Measurements from ENCODE around the gene CCDC192. TPM values are rescaled to one million over a fixed set of nuclear protein-coding genes. Genes with fewer than 3 reads are reported as not detected.

The CCDC192 gene
- total RNA-seq, 4 donors from 2014 or later: not detected

DNA sequence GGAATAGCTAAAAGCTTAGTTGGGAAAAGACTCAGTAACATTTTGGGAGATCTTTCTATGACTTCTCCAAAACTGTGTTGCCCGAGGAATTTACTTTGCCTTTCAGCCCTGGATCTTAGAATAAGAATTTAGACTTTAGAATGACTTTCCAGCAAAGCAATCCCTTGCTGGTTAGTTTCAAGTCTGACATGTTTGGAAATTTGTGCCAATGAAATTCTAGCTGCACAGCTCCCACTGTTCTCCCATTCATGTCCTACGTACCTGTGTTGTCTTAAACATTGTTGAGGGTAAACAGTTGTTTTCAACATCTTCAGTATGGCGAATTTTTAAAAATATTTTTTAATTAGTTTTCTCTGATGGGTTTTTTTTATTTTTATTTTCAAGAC, 111.4 kb downstream of the CCDC192 start:
- Histone ChIP-seq H3K36me3 (no peaks in the 10 kb centered on the region), H3K9me3 (no peaks in the 10 kb centered on the region), H3K4me3 (no peak overlapping the region), H3K27me3 (no peaks in the 10 kb centered on the region), H3K27ac (peak overlapping the region; percentile 16 to 58 (median 50)), H3K4me1 (peaks cover 0 to 13% (median 4%) of the 10 kb centered on the region in 4 donors)
- TF ChIP-seq, protein P1, sequence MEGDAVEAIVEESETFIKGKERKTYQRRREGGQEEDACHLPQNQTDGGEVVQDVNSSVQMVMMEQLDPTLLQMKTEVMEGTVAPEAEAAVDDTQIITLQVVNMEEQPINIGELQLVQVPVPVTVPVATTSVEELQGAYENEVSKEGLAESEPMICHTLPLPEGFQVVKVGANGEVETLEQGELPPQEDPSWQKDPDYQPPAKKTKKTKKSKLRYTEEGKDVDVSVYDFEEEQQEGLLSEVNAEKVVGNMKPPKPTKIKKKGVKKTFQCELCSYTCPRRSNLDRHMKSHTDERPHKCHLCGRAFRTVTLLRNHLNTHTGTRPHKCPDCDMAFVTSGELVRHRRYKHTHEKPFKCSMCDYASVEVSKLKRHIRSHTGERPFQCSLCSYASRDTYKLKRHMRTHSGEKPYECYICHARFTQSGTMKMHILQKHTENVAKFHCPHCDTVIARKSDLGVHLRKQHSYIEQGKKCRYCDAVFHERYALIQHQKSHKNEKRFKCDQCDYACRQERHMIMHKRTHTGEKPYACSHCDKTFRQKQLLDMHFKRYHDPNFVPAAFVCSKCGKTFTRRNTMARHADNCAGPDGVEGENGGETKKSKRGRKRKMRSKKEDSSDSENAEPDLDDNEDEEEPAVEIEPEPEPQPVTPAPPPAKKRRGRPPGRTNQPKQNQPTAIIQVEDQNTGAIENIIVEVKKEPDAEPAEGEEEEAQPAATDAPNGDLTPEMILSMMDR (IDR thresholded peaks at IDR 0.05): no peak
- peak; percentile 57 to 89 (median 66) for TF ChIP-seq POLR2AphosphoS5 (IDR thresholded peaks at IDR 0.05)
- no peak for TF ChIP-seq EP300 (IDR thresholded peaks at IDR 0.05; ENCODE audit: low read depth)
- TF ChIP-seq POLR2A (IDR thresholded peaks at IDR 0.05): no peak
- in situ Hi-C loops (cut with MboI; ENCODE audit: low pct_ligation_motif_present in 1 of 4, low pct_unique_long_range_greater_than_20kb in 1 of 4, low sequenced_read_pairs in 3 of 4) (no loop called here), intact Hi-C loops (cut with DNase I; ENCODE audit: low total_unique reads) (no loop called here)
- DNase-seq: no peak
- 51 to 66% methylated on average over 3 of the region's 3 CpGs for WGBS, 2 donors (ENCODE audit: low coverage in 1 of 2)

DNA sequence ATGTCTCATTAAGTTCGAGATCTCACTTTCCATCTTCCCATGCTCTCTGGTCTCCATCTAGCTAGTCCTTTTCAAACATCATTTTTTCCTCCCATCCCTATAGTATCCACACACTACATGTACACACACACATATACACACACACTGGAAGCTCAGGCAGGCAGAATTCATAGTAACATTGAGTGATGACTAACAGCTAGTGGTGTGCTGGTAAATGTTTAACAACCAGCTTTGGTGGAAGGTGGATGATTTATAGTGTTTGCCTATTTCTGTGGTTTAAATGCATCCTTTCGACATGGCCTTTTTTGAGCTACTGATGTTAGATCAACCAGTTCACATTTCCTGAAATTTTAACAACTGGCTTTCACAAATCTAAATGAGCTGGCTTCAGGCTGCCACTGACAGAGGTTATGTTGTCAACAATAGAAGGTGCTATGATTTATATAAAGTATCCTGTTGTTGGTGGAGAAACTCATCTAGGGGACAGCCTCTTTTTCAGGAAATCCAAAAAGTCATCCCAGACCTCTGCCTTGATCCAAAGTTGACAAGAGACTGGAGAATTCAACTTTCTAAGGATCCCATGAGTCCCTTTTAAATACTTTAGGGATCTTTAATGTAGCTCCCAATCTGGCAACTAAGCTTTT, 117.8 kb downstream of the CCDC192 start:
- no peak for DNase-seq
- intact Hi-C loops (cut with DNase I; ENCODE audit: low total_unique reads) (no loop called here), in situ Hi-C loops (cut with MboI; ENCODE audit: low pct_ligation_motif_present in 1 of 4, low pct_unique_long_range_greater_than_20kb in 1 of 4, low sequenced_read_pairs in 3 of 4) (no loop called here)
- Histone ChIP-seq H3K27me3 (no peaks in the 10 kb centered on the region), H3K4me1 (peaks cover 0 to 13% (median 6%) of the 10 kb centered on the region in 4 donors), H3K9me3 (no peaks in the 10 kb centered on the region), H3K27ac (peak overlapping the region in 3 of 4 donors; percentile 14 to 31 (median 25)), H3K4me3 (no peak overlapping the region), H3K36me3 (no peaks in the 10 kb centered on the region)
- 28 to 32% methylated on average over 2 of the region's 2 CpGs for WGBS, 2 donors (ENCODE audit: low coverage in 1 of 2)
- TF ChIP-seq POLR2AphosphoS5 (IDR thresholded peaks at IDR 0.05) (no peak), EP300 (IDR thresholded peaks at IDR 0.05; ENCODE audit: low read depth) (no peak), POLR2A (IDR thresholded peaks at IDR 0.05) (no peak)
- TF ChIP-seq, protein P1 (IDR thresholded peaks at IDR 0.05): no peak

DNA sequence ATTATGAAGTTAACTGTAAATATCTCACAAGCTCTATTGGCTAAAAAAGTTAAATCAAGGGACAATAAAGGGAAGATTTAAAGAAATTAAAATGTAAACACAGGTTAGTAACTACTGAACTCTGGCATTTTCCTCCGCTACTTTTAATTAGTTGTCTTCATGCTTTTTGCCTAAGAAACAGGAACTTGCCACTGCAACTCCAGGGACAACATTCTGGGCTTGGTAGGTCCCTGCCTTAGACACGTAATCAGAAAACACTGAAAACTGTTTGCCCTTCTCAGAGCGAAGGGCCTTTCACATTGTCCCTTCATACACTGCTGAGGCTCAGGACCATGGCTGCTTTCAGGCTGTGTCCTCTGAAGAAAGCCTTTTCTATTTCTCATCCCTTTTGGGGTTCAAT, 118.7 kb downstream of the CCDC192 start:
- no peak overlapping the region for H3K4me3 ChIP-seq
- H3K27ac ChIP-seq: peak overlapping the region in 1 of 4 donors; percentile 31
- WGBS, 2 donors (ENCODE audit: low coverage in 1 of 2): 85 to 90% methylated on average over 1 to 3 of the region's 3 CpGs
- H3K4me1 ChIP-seq: peaks cover 0 to 13% (median 6%) of the 10 kb centered on the region in 4 donors
- H3K36me3 ChIP-seq: no peaks in the 10 kb centered on the region
- intact Hi-C loops (cut with DNase I; ENCODE audit: low total_unique reads) (no loop called here), in situ Hi-C loops (cut with MboI; ENCODE audit: low pct_ligation_motif_present in 1 of 4, low pct_unique_long_range_greater_than_20kb in 1 of 4, low sequenced_read_pairs in 3 of 4) (no loop called here)
- no peak for DNase-seq
- no peaks in the 10 kb centered on the region for H3K27me3 ChIP-seq
- H3K9me3 ChIP-seq: no peaks in the 10 kb centered on the region
- TF ChIP-seq POLR2A (IDR thresholded peaks at IDR 0.05) (no peak), EP300 (IDR thresholded peaks at IDR 0.05; ENCODE audit: low read depth) (no peak), POLR2AphosphoS5 (IDR thresholded peaks at IDR 0.05) (no peak)
- TF ChIP-seq, protein P1 (IDR thresholded peaks at IDR 0.05): no peak

DNA sequence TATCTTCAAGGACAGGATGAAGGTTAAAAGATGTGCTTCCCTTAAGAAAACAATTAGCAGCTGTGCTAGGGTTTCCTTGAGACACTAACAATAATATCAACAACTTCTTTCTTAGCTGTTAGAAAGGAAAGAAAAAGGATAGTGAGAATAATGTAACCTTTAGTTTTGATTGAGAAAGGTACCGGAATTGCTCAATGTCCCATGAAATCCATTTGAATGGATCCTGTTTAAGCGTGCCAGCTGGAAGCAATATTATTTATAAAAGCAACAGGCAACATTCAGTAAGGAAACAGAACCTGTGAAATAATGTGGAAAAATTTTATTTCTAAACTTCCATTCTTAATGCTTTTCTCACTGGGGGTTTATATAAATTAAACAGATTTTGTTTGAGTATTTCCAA, 120.9 kb downstream of the CCDC192 start:
- H3K27ac ChIP-seq: peak overlapping the region in 1 of 4 donors; percentile 10

More for the DNA sequence above, 120.9 kb downstream of the CCDC192 start:
- in situ Hi-C loops (cut with MboI; ENCODE audit: low pct_ligation_motif_present in 1 of 4, low pct_unique_long_range_greater_than_20kb in 1 of 4, low sequenced_read_pairs in 3 of 4) (no loop called here), intact Hi-C loops (cut with DNase I; ENCODE audit: low total_unique reads) (no loop called here)
- Histone ChIP-seq H3K36me3 (no peaks in the 10 kb centered on the region), H3K4me3 (no peak overlapping the region), H3K4me1 (peaks cover 0 to 13% (median 6%) of the 10 kb centered on the region in 4 donors), H3K9me3 (no peaks in the 10 kb centered on the region), H3K27me3 (no peaks in the 10 kb centered on the region)
- TF ChIP-seq, protein P1 (IDR thresholded peaks at IDR 0.05): no peak
- TF ChIP-seq POLR2AphosphoS5 (IDR thresholded peaks at IDR 0.05) (no peak), EP300 (IDR thresholded peaks at IDR 0.05; ENCODE audit: low read depth) (no peak), POLR2A (IDR thresholded peaks at IDR 0.05) (no peak)
- no peak for DNase-seq
- 88 to 96% methylated on average over 2 of the region's 2 CpGs for WGBS, 2 donors (ENCODE audit: low coverage in 1 of 2)

All from transverse colon (tissue), 4 donors.